Measurements from ENCODE around the gene SBSN.

Gene SBSN

GRCh38 chr19:35528218-35529038 lies at the start of gene SBSN:
Gene SBSN, minus strand, starts transcription at chr19:35528311. Its CDS starts 30 bp downstream, at chr19:35528281.
- DNase-seq (ENCODE audit: low read depth in 2 of 2), result no peak

- no peak for DNase-seq (ENCODE audit: low read depth in 2 of 2)
Measured at GRCh38 chr19:35571406-35571965, 43.4 kb upstream of the SBSN start.

- no peak for DNase-seq (ENCODE audit: low read depth in 2 of 2)
Measured at GRCh38 chr19:35569281-35569781, 41.2 kb upstream of the SBSN start.

- no peak for DNase-seq (ENCODE audit: low read depth in 2 of 2)
Measured at GRCh38 chr19:35566738-35567137, 38.6 kb upstream of the SBSN start.

GRCh38 chr19:35565016-35565856 lies 37.1 kb upstream of the SBSN start:
- no peak for DNase-seq (ENCODE audit: low read depth in 2 of 2)

GRCh38 chr19:35563207-35563829 lies 35.2 kb upstream of the SBSN start, which contains the start of gene ATP4A:
Gene ATP4A, minus strand, starts transcription at chr19:35563658. Its CDS starts 29 bp downstream, at chr19:35563629.
- DNase-seq (ENCODE audit: low read depth in 2 of 2), result no peak

GRCh38 chr19:35562776-35563175 lies 34.7 kb upstream of the SBSN start:
- DNase-seq (ENCODE audit: low read depth in 2 of 2), result no peak

GRCh38 chr19:35562336-35562735 lies 34.2 kb upstream of the SBSN start:
- DNase-seq (ENCODE audit: low read depth in 2 of 2), result no peak

- DNase-seq (ENCODE audit: low read depth in 2 of 2), result no peak
Measured at GRCh38 chr19:35561436-35561835, 33.3 kb upstream of the SBSN start.

GRCh38 chr19:35560677-35561076 lies 32.6 kb upstream of the SBSN start:
- no peak for DNase-seq (ENCODE audit: low read depth in 2 of 2)

- no peak for DNase-seq (ENCODE audit: low read depth in 2 of 2)
Measured at GRCh38 chr19:35560271-35560670, 32.2 kb upstream of the SBSN start.

- DNase-seq (ENCODE audit: low read depth in 2 of 2), result no peak
Measured at GRCh38 chr19:35559781-35560180, 31.7 kb upstream of the SBSN start.

GRCh38 chr19:35559281-35559659 lies 31.2 kb upstream of the SBSN start:
- DNase-seq (ENCODE audit: low read depth in 2 of 2), result no peak

- no peak for DNase-seq (ENCODE audit: low read depth in 2 of 2)
Measured at GRCh38 chr19:35558400-35559280, 30.5 kb upstream of the SBSN start.

- peak in 1 of 2 donors; percentile 38 for DNase-seq (ENCODE audit: low read depth in 2 of 2)
Measured at GRCh38 chr19:35557539-35558399, 29.7 kb upstream of the SBSN start.

- DNase-seq (ENCODE audit: low read depth in 2 of 2), result no peak
Measured at GRCh38 chr19:35556846-35557538, 28.9 kb upstream of the SBSN start.

GRCh38 chr19:35556025-35556590 lies 28.0 kb upstream of the SBSN start:
- DNase-seq (ENCODE audit: low read depth in 2 of 2), result no peak

- DNase-seq (ENCODE audit: low read depth in 2 of 2), result no peak
Measured at GRCh38 chr19:35555301-35556005, 27.3 kb upstream of the SBSN start.

Data from stimulated activated CD4-positive, alpha-beta T cell treated with anti-CD3 and anti-CD28 coated beads, Interleukin-1b, Interleukin-23, amount 100 ng/mL, for 1 hour (primary cell).